KBM-7 (cell line): ENCODE results near the gene CSNK1E.
A peak's percentile ranks its signal among the peaks of the same experiment; 100 is the strongest.
"Not testable (repeated sequence)": the region's sequence is repeated elsewhere in the genome, so short reads cannot be mapped to it uniquely, and the experiment has no call there.

Source experiments
- DNase-seq: peaks from one replicate; pipeline ENCODE4 v3.0.0-alpha.2; 2015
- in situ Hi-C: fragments of 300-500 bp; cut with MboI; formaldehyde crosslinking; loops from 2 replicates; pipeline ENCODE4 v1.14.3; 2020; ENCODE audit warnings: low sequenced_read_pairs, low pct_unique_long_range_greater_than_20kb, mixed read lengths

CSNK1E gene

GRCh38 chr22:38317122-38317994 lies at the start of gene CSNK1E:
Gene CSNK1E (minus strand): TSS chr22:38317433. CDS start chr22:38314157, 3,276 bp downstream.
- peak; percentile 47 for DNase-seq
- in situ Hi-C loops, result no loop called here

- DNase-seq, in situ Hi-C loops: not testable (repeated sequence)
Measured at GRCh38 chr22:38365829-38366228, 48.6 kb upstream of the CSNK1E start.

DNA sequence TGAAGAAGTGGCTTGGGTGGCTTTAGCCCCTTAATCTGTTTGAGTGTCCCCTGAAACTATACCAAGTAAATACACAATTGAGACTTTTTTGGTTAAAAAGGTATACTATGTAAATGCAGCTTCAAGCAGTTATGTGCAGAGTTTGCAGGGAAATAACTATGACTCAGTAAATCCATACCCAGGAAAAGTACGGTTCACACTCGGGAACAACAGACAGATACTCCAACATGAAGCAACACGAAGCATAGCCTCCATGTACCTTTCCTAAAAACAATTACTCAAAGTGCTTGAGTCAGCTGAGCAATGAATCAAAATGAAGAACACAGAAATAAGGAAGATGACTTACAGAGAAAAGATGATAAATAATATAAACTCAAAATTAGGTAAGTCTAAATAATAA lies 47.9 kb upstream of the CSNK1E start:
- in situ Hi-C loops, DNase-seq: not testable (repeated sequence)

GRCh38 chr22:38360560-38360959 lies 43.3 kb upstream of the CSNK1E start:
- DNase-seq, in situ Hi-C loops: not testable (repeated sequence)

DNA sequence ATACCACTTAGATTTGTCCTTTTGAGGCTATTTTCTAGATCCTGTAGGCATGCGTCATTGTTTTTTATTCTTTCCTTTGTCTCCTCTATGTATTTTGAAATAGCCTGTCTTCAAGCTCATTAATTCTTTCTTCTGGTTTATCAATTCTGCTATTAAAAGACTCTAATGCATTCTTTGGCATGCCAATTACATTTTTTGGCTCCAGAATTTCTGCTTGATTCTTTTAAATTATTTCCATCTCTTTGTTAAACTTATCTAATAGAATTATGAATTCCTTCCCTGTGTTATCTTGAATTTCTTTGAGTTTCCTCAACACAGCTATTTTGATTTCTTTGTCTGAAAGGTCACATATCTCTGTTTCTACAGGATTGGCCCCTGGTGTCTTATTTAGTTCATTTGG lies 42.6 kb upstream of the CSNK1E start:
- DNase-seq, in situ Hi-C loops: not testable (repeated sequence)

- in situ Hi-C loops, DNase-seq: not testable (repeated sequence)
Measured at GRCh38 chr22:38357971-38358370, 40.7 kb upstream of the CSNK1E start.

DNA sequence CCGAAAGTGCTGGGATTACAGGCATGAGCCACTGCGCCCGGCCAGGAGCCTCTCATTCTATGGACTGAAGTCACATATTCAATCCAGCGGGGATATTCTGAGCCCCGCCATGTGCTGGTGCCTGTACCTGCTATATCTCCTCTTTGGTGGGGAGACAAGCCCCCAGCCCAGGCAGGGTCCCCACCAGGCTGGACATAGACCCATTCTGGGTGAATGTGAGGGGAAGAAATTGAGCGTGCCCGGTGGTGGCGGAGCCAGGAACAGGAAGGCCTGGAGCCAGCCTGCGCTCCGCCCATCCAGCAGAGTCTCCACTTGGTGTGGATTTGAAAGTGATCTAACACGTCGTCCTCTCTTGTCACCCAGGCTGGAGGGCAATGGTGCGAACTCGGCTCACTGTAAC lies 38.0 kb upstream of the CSNK1E start:
- no peak for DNase-seq
- in situ Hi-C loops, result no loop called here

GRCh38 chr22:38353701-38354100 lies 36.5 kb upstream of the CSNK1E start:
- DNase-seq, result no peak
- in situ Hi-C loops, result no loop called here

DNA sequence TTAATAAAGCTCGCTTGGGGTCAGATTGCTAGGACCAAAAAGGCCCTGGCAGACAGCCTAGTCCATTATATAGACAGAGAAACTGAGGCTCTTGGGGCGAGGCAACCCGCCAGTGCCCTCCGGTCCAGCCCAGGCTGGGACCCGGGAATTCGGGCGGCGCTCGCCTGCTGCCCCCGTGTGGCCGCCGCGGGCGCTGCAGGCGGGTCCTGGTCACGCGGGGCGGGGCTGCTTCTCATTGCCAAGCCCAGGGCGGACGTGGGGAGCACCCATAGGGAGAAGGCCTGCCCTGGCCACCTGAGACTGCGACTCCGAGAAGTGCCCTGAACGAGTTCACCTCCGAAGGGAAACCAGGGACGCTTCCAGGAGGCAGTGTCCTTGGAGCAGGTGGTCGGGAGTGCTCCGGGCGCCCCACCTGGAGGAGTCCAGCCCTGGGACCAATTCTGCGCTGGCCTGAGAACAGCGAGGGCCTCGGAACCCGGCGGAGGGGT lies 36.0 kb upstream of the CSNK1E start:
- in situ Hi-C loops, result no loop called here

DNA sequence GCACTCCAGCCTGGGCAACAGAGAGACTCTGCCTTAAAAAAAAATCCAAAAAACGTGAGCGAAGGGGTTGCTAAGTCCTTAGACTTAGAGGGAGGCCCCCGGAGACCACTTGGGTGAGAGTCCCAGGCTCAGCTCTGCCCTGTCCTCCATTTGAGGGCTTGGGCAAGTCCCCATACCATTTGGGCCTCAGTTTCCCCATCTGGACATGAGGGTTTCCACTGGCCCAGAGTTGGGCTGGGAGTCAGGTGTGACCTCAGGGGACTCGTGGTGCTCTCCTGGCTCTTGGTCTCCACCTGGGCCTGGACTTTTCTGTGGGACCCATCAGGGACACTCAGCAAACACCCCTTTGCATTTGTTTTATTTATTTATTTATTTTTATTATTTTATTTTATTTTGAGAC lies 35.2 kb upstream of the CSNK1E start:
- in situ Hi-C loops, result no loop called here

More for the DNA sequence above, 36.0 kb upstream of the CSNK1E start:
- DNase-seq, result peak; percentile 76

GRCh38 chr22:38350444-38351359 lies 33.5 kb upstream of the CSNK1E start:
- in situ Hi-C loops, result no loop called here
- no peak for DNase-seq

More for the DNA sequence above, 35.2 kb upstream of the CSNK1E start:
- DNase-seq, result no peak

GRCh38 chr22:38348751-38349496 lies 31.7 kb upstream of the CSNK1E start:
- in situ Hi-C loops, result no loop called here
- no peak for DNase-seq

GRCh38 chr22:38347944-38348750 lies 30.9 kb upstream of the CSNK1E start:
- no peak for DNase-seq
- in situ Hi-C loops, result no loop called here

DNA sequence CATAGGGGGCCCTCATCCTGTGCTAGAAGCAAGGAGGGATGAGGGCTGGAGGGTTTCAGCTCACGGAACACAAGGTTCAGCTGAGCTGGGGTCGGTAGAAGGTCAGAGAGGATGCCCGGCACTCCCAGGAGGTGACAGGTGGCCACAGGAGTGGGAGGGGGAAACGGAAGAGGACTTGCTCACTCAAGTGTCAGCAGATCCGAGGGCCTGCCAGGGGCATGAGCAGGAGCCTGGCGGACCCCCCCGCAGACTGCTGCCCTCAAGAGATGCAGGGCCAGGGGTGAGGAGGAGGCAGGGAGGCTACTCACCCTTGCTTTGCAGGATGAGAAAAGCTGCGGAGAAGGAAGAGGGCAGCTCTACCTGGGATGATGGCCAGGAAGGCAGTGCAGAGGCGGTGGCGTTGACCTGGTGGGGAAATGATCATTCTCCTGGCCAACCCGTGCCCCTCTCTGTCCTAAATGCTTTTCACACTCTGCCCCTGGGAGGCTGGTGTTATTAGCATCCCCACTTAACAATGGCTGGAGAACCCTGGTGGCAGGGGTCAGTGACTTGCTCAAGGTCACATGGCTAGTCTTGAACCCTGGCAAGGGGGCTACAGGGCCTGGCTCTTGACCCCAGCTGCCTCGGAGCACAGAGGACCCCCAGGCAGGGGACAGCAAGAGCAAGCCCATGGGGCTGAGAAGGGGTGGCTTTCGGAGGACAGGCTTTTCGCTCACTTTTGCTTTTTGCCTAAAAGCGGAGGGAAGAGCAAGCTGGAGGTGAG lies 30.1 kb upstream of the CSNK1E start:
- DNase-seq, result no peak
- in situ Hi-C loops, result no loop called here

- no peak for DNase-seq
- in situ Hi-C loops, result no loop called here
Measured at GRCh38 chr22:38346506-38346905, 29.3 kb upstream of the CSNK1E start.

- no peak for DNase-seq
- in situ Hi-C loops, result no loop called here
Measured at GRCh38 chr22:38345782-38346181, 28.5 kb upstream of the CSNK1E start.

- in situ Hi-C loops, DNase-seq: not testable (repeated sequence)
Measured at GRCh38 chr22:38339893-38340292, 22.7 kb upstream of the CSNK1E start.
